SH-SY5Y (cell line): ENCODE measurements around the gene AKR1A1.

Source experiments
- GATA2 ChIP-seq: IDR thresholded peaks from 2 replicates; pipeline ENCODE4 v1.6.1; 2011; ENCODE audit warnings: mild to moderate bottlenecking, low read depth, low read length
- GATA3 ChIP-seq: IDR thresholded peaks from 2 replicates; pipeline ENCODE4 v1.6.1; 2011; ENCODE audit warnings: low read depth, mild to moderate bottlenecking, low read length, moderate library complexity

AKR1A1 gene

DNA sequence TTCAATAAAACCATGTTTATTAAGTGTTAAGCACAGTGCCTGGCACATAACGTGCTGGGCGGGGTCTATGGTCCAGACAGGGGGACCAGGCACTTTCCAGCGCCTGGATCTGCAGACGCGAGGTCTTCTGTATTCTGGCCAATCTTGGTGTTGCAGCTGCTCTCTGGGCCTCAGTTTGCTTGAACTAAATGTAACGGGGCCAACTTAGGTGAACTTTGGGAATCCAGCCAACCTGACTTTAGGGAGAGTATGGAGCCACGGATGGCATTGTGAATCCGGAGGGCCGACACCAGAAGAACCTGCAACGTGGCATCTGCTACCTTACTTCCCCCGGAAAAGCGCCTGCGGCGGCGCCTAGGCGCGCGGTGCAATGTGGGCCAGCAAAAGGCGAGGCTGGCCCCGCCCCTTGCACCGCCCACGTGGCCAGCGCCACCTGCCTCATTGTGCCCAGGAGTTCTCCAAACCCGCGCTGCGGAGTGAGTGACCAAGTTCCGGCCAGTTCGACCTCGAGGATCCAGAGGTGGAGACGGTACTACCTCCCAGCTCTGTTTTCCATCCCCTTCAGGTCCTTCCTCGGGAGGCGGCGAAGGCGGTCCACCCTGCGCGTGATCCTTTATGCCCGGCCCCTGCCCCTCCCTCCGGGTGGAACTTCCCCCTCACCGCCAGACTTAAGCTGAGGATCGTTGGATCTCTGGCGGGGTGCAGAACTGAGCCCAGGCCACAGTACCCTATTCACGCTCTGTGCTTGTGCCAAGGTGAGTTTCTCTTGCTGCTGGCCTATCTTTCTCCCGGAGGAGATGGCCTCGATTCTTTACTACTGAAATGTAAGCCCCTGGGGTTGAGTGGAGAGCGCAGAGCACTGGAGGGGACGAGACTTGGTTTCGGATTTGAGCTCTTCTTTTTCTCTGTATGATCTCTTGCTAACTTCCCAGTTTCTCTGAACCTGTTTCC is at the start of gene AKR1A1:
AKR1A1 (plus strand) TSS at position 426 of the 951 bp plus-strand sequence. CDS start 10,969 bp downstream, outside the sequence.
- no peak for TF ChIP-seq GATA2
- no peak for TF ChIP-seq GATA3

DNA sequence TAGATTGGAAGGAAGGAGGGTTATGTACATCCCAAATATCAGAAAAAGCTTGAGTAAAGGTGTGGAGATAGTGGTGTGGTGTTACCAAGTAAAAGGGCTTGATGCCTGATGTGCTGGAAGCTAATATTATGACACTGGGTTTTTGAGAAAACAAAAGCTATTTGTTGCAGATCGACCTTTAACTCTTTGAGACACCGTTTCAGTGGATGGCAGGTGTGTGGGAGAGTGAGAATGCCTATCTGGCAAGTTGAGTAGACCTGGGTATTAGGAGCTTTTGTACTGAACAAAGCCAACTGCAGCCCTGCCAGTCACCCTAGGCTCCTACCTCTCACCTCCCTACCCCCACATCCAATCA is 49.1 kb upstream of the AKR1A1 start:
- no peak for TF ChIP-seq GATA3
- TF ChIP-seq GATA2 = no peak

DNA sequence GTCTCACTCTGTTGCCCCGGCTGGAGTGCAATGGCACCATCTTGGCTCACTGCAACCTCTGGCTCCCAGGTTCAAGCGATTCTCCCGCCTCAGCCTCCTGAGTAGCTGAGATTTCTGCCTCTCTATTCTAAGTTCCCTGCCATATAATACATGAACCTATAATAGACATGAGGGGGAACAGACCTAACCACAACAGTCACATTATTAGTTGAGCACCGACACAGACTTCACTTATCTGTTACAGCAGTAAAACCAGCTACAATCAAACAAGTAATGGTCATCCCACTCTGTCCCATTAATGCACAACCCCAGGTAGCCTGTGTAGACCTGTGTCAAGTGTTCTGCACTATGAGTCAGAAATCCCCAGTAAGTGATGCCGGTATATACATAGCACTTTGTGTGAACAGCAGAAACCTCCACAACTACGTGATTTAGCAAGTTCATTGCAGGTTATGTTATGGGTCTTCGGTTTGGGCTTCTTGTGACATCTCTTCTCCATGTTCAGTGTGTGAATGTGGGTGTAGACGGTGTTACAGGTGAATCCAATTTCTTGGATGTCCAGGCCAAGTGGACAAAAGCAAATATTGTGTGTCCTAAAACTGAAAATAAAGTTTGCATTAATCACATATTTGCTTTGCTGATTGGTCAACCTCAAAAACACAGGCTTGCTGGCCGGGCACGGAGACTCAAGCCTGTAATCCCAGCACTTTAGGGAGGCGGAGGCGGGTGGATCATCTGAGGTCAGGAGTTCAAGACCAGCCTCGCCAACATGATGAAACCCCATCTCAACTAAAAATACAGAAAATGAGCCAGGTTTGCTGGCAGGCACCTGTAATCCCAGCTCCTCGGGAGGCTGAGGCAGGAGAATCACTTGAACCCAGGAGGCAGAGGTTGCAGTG is 46.9 kb upstream of the AKR1A1 start:
- TF ChIP-seq GATA2 = no peak
- no peak for TF ChIP-seq GATA3

DNA sequence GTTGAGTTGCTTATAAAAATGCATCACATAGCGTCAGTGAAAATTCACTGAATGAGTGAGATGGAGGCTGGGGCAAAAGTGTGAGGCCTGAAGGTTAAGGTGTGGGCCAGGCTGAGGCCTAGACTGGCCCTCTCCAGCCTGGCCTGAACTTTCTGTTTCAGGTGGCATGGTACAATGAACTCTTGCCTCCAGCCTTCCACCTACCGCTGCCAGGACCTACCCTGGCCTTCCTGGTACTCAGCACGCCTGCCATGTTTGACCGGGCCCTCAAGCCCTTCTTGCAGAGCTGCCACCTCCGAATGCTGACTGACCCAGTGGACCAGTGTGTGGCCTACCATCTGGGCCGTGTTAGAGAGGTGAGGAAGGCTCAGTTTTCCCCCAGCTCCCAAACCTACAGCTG is 43.4 kb upstream of the AKR1A1 start:
- no peak for TF ChIP-seq GATA3
- no peak for TF ChIP-seq GATA2

DNA sequence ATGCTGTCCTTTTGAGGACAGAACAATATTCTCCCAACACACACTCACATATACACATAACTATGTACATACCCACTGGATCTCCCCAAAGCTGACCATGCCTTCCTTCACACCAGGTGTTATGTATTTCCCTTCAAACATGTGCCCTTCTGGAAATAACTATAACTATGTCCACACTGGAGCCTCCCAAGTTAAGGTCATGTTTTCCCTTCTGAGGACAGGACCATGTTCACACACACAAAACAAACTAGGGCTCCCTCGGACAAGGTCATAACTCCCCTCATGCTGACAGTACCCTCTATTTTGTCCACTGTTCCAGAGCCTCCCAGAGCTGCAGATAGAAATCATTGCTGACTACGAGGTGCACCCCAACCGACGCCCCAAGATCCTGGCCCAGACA is 42.7 kb upstream of the AKR1A1 start:
- TF ChIP-seq GATA2 = no peak
- no peak for TF ChIP-seq GATA3

DNA sequence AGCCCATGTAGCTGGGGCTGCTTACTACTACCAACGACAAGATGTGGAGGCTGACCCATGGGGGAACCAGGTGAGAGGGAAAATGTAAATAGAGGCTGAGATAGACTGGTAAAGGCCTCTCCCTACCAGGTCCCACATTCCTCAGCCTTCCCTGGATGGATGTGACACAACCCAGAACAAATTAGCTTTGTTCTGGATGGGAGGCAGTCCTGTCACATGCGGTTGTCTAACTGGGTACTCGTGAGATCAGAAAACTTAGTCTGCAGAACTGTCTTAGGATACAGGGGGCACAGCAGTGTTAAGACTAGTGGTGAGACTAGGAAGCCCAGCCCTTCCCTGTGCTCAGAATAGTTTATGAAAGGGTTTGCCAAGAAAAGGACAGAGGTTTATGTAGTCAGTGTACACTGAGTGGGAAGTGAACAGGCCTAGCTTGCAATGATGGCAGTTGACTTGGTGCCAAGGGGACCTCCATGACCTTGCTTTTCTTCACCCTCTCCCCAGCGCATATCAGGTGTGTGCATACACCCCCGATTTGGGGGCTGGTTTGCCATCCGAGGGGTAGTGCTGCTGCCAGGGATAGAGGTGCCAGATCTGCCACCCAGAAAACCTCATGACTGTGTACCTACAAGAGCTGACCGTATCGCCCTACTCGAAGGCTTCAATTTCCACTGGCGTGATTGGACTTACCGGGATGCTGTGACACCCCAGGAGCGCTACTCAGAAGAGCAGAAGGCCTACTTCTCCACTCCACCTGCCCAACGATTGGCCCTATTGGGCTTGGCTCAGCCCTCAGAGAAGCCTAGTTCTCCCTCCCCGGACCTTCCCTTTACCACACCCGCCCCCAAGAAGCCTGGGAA is 42.1 kb upstream of the AKR1A1 start:
- TF ChIP-seq GATA3 = no peak
- no peak for TF ChIP-seq GATA2

DNA sequence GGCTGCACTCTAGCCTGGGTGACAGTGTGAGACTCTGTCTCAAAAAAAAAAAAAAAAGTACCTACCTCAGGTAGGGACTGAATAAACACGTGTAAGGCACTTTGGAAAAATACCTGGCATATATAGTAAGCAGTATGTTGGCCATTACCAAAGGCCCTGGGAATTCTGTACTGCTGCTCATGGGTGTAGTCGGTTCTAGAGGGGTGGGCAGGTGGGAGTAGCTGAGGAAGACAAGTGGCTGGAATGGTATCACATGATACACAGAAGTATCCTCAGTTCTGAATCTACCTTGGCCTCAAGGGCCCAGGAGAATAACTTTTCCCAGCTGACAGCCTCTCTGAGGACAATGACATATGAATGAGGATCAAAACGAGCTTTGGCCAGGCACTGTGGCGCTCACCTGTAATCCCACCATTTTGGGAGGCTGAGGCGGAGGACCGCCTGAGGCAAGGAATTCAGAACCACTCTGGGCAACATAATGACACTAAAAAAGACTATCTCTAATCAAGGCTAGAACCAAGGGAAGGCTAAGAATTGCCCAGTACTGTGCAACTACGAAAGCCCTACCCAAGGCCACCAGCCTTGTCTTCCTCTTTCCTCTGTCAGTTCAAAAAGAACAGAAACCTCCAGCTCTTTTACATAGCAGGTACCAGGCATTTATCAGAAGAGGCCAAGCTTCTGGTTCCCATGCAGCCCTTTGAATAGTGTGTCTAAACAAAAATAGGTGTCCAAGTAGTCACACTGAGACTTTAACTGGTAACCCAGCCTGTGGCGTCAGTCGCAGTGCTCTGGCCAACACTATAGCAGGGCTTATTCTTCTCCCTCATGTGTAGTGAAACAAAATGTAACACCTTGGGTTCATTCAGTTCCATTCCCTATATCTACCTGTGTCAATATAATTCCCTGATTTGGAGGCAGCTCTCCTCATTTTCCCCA is 40.3 kb upstream of the AKR1A1 start:
- TF ChIP-seq GATA2 (no peak), GATA3 (no peak)

DNA sequence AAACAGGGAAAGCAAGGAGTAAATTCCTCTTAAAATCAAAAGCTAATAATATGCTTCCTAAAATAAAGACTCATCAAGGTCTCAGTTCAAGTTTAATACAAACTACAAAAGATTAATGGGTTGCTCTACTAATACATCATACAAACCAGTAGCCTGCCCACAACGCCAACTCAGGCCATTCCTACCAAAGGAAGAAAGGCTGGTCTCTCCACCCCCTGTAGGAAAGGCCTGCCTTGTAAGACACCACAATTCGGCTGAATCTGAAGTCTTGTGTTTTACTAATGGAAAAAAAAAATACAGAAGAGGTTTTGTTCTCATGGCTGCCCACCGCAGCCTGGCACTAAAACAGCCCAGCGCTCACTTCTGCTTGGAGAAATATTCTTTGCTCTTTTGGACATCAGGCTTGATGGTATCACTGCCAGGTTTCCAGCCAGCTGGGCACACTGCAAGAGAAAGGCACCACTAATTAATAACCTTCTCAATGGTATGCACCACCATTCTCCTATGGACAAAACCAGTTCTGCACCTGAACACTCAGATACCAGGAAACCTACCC is 39.6 kb upstream of the AKR1A1 start:
- TF ChIP-seq GATA3 (no peak), GATA2 (no peak)

DNA sequence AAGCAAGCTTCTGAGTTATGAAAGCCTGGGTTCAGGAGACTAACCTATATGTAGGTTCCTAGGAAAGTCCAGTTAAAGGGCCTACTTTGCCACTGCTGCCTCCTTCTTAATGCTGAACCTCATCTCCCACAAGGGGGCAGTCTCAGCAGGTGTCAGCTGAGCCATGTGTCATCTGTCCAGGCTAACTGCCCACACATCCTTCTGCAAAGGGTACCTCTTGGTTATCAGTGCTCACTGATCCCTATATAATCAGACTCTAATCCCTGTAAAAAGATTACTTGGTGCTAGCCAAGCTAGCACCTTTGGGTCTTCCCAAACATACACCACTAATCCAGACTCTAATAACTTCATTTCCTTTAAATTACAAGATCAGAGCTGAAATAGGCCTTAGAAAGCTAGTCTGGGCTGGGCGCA is 38.0 kb upstream of the AKR1A1 start:
- no peak for TF ChIP-seq GATA3
- TF ChIP-seq GATA2 = no peak

DNA sequence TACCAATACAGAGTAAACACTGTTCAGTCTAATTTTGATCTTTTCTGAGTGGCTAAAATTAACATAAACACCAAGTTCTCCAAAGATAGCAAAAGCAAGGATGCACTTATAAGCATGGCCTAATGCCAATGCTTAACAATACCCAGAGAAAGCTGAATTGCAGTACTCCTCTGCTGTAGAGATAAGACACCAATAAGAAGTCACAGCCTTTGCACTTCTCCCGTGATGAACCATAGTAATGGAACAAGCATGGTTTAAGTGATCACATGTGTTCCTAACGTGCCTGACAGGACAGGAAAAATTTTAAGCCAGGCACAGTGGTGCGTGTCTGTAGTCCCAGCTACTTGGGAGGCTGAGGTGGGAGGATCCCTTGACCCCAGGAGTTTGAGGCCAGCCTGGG is 34.6 kb upstream of the AKR1A1 start:
- TF ChIP-seq GATA2 = no peak
- TF ChIP-seq GATA3 = no peak

DNA sequence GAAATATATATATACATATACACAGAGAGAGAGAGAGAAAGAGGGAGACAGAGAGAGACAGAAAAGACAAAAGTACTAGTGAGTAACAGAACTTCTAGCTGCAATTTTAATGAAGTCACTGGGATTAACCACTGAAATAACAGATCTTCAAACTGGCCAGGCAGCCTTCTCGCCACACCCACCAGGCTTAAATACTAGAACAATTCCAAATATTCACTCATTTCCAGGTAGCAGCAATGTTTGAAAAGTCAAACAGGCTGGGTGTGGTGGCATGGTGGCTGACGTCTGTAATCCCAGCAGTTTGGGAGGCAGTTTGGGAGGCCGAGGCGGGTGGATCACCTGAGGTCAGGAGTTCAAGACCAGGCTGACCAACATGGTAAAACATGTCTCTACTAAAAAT is 34.2 kb upstream of the AKR1A1 start:
- no peak for TF ChIP-seq GATA3
- no peak for TF ChIP-seq GATA2

DNA sequence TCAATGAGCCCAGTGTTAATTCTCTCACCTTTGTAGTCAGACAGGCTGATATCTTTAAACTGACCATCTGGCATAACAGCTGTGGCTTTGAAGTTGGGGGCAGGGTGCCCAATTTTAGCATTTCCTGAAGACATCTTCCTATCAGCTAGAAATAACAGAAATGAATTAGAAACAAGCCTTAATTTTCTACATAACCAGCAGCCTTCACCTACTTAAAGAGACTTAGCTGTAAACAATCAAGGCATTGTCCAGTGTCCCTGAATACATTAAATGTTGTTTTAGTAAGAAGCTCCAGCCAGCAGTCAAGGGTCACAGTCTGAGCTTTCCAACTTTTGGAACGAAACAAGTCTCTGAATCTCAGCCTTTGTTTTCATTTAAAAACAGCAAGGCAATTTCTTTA is 31.7 kb upstream of the AKR1A1 start:
- TF ChIP-seq GATA3 (no peak), GATA2 (no peak)
